Measurements from ENCODE around the gene TMC2. TPM values are rescaled to one million over a fixed set of nuclear protein-coding genes. Genes with fewer than 3 reads are reported as not detected.

Gene TMC2
- total RNA-seq, 1 donor from 2014 or later: not detected

DNA sequence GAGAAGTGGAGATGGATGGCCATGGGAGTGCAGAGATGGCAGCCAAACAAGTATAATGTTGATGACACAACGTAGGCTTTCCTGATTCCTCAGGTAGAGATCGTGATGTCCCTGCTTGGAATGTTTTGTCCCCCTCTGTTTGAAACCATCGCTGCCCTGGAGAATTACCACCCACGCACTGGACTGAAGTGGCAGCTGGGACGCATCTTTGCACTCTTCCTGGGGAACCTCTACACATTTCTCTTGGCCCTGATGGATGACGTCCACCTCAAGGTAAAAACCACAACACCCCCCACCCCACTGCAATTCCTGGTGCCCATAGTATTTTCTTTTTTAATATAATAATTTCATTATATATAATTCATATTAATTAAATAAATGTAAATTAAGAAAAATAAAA lies 74.0 kb downstream of the TMC2 start:
- H3K27ac ChIP-seq: no peak overlapping the region
- intact Hi-C loops (cut with DNase I): no loop called here
- no peak overlapping the region for H3K4me3 ChIP-seq

DNA sequence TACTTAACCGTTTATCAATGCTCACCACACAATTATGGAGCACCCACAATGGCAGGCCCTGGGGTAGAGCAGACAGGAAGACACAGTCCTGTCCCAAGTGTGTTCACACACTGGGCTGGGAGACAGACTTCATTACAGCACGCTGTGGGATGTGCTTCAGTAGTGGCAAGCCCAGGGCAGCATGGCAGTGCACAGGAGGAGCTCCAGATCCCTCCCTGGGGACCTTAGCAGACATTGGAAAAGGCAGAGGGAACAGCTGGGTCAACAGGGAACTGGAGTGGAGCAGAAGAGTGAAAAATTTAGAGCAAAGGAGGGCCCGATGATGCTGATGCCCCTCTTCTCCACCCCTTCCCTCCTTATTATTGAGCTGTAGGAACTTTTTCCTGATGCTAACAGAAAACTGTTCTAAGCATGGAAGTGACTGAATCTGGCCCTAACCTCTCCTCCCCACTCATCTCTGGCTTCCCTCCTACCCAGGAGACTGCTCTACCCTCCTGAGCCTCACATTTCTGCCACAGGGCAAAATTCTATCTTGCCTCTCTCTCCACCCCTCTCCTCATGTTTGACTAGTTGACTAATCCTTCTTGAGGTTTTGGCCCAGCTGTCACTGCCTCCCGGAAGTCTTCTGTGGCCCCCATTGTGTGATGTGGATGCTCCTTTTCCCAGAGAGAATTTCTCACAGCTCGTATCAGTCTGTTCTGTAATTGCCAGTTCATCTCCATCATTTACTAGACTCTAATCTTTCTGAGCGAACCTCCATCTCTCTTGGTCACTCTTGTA lies 74.8 kb downstream of the TMC2 start:
- Histone ChIP-seq H3K4me1 (no peaks in the 10 kb centered on the region), H3K36me3 (no peaks in the 10 kb centered on the region), H3K9me3 (no peaks in the 10 kb centered on the region), H3K4me3 (no peak overlapping the region), H3K27ac (no peak overlapping the region), H3K27me3 (no peaks in the 10 kb centered on the region)
- intact Hi-C loops (cut with DNase I): no loop called here
- peak in 1 of 2 donors; percentile 34 for DNase-seq (ENCODE audit: extremely low spot score in 2 of 2)
- TF ChIP-seq POLR2AphosphoS5 (IDR thresholded peaks at IDR 0.05; ENCODE audit: insufficient read depth in 1 of 2, low read depth in 1 of 2): no peak
- TF ChIP-seq, protein P1, sequence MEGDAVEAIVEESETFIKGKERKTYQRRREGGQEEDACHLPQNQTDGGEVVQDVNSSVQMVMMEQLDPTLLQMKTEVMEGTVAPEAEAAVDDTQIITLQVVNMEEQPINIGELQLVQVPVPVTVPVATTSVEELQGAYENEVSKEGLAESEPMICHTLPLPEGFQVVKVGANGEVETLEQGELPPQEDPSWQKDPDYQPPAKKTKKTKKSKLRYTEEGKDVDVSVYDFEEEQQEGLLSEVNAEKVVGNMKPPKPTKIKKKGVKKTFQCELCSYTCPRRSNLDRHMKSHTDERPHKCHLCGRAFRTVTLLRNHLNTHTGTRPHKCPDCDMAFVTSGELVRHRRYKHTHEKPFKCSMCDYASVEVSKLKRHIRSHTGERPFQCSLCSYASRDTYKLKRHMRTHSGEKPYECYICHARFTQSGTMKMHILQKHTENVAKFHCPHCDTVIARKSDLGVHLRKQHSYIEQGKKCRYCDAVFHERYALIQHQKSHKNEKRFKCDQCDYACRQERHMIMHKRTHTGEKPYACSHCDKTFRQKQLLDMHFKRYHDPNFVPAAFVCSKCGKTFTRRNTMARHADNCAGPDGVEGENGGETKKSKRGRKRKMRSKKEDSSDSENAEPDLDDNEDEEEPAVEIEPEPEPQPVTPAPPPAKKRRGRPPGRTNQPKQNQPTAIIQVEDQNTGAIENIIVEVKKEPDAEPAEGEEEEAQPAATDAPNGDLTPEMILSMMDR (IDR thresholded peaks at IDR 0.05): no peak
- TF ChIP-seq POLR2A (IDR thresholded peaks at IDR 0.05): no peak

More for the DNA sequence above, 74.0 kb downstream of the TMC2 start:
- no peaks in the 10 kb centered on the region for H3K27me3 ChIP-seq
- H3K9me3 ChIP-seq: no peaks in the 10 kb centered on the region
- TF ChIP-seq POLR2AphosphoS5 (IDR thresholded peaks at IDR 0.05; ENCODE audit: insufficient read depth in 1 of 2, low read depth in 1 of 2) (no peak), POLR2A (IDR thresholded peaks at IDR 0.05) (no peak)
- TF ChIP-seq, protein P1 (IDR thresholded peaks at IDR 0.05): no peak
- H3K4me1 ChIP-seq: no peaks in the 10 kb centered on the region
- no peaks in the 10 kb centered on the region for H3K36me3 ChIP-seq
- peak in 1 of 2 donors; percentile 31 for DNase-seq (ENCODE audit: extremely low spot score in 2 of 2)

DNA sequence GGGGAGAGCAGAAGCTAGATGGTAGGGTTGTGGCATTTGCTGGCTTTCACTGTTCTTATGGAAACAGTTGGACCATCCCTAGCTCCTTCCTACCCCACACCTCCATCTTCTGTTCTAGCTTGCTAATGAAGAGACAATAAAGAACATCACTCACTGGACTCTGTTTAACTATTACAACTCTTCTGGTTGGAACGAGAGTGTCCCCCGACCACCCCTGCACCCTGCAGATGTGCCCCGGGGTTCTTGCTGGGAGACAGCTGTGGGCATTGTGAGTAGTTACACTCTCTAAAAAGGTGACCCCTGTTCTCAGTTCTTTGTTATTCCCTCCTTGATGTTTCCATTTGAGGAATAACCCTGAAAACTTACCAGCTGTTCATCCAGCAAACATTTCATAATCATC lies 75.7 kb downstream of the TMC2 start:
- DNase-seq (ENCODE audit: extremely low spot score in 2 of 2): no peak

DNA sequence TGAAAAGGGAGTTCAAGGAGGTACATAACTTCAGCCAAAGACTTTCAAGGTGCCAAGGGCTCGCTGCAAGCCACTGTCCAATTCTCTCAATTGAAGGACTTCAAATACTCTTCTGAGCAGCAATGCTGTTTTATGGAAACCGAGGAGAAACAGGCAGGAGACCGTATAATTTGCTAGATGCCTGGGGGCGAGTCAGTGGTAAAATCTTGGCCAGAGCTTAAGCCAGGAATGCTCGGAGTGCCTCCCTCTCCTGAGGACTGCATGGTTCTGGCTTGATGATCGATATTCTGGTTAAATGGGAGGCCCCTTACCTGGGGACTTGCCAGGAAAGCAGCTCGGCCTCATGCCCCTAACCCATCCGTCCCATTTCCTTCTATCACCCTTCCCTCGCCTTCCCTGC lies 80.3 kb downstream of the TMC2 start:
- Histone ChIP-seq H3K36me3 (no peaks in the 10 kb centered on the region), H3K4me1 (no peaks in the 10 kb centered on the region), H3K27me3 (no peaks in the 10 kb centered on the region), H3K27ac (no peak overlapping the region), H3K9me3 (no peaks in the 10 kb centered on the region), H3K4me3 (no peak overlapping the region)
- DNase-seq (ENCODE audit: extremely low spot score in 2 of 2): no peak
- TF ChIP-seq, protein P1 (IDR thresholded peaks at IDR 0.05): no peak
- TF ChIP-seq POLR2A (IDR thresholded peaks at IDR 0.05) (no peak), POLR2AphosphoS5 (IDR thresholded peaks at IDR 0.05; ENCODE audit: insufficient read depth in 1 of 2, low read depth in 1 of 2) (no peak)
- intact Hi-C loops (cut with DNase I): no loop called here

More for the DNA sequence above, 75.7 kb downstream of the TMC2 start:
- H3K27ac ChIP-seq: no peak overlapping the region
- no peak overlapping the region for H3K4me3 ChIP-seq
- no peaks in the 10 kb centered on the region for H3K36me3 ChIP-seq
- H3K27me3 ChIP-seq: no peaks in the 10 kb centered on the region
- TF ChIP-seq POLR2A (IDR thresholded peaks at IDR 0.05): no peak
- no peak for TF ChIP-seq POLR2AphosphoS5 (IDR thresholded peaks at IDR 0.05; ENCODE audit: insufficient read depth in 1 of 2, low read depth in 1 of 2)
- TF ChIP-seq, protein P1 (IDR thresholded peaks at IDR 0.05): no peak
- no peaks in the 10 kb centered on the region for H3K9me3 ChIP-seq
- H3K4me1 ChIP-seq: no peaks in the 10 kb centered on the region
- intact Hi-C loops (cut with DNase I): no loop called here

DNA sequence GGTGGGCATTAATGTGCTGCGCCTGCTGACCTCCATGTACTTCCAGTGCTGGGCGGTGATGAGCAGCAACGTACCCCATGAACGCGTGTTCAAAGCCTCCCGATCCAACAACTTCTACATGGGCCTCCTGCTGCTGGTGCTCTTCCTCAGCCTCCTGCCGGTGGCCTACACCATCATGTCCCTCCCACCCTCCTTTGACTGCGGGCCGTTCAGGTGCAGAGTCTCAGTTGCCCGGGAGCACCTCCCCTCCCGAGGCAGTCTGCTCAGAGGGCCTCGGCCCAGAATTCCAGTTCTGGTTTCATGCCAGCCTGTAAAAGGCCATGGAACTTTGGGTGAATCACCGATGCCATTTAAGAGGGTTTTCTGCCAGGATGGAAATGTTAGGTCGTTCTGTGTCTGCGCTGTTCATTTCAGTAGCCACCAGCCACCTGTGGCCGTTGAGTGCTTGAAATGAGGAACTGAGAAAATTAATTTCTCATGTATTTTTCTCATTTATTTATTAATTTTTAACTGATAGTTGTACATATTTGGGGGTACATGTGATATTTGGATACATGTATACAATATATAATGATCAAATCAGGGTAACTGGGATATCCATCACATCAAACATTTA lies 80.8 kb downstream of the TMC2 start:
- no peak for DNase-seq (ENCODE audit: extremely low spot score in 2 of 2)
- no peaks in the 10 kb centered on the region for H3K36me3 ChIP-seq
- H3K9me3 ChIP-seq: no peaks in the 10 kb centered on the region
- H3K27me3 ChIP-seq: no peaks in the 10 kb centered on the region
- H3K27ac ChIP-seq: no peak overlapping the region
- intact Hi-C loops (cut with DNase I): no loop called here
- H3K4me3 ChIP-seq: no peak overlapping the region
- TF ChIP-seq POLR2AphosphoS5 (IDR thresholded peaks at IDR 0.05; ENCODE audit: insufficient read depth in 1 of 2, low read depth in 1 of 2): no peak
- TF ChIP-seq, protein P1 (IDR thresholded peaks at IDR 0.05): no peak
- TF ChIP-seq POLR2A (IDR thresholded peaks at IDR 0.05): no peak
- no peaks in the 10 kb centered on the region for H3K4me1 ChIP-seq

All from vagina (tissue), 2 donors.